Fibroblast of gingiva (primary cell): Measurements from ENCODE around the gene HYAL3.
A peak's percentile ranks its signal among the peaks of the same experiment; 100 is the strongest.

Source experiments
- DNase-seq: peaks from one replicate; pipeline ENCODE4 v3.0.0-alpha.2; 2011; ENCODE audit warnings: low read depth

Gene HYAL3

DNA sequence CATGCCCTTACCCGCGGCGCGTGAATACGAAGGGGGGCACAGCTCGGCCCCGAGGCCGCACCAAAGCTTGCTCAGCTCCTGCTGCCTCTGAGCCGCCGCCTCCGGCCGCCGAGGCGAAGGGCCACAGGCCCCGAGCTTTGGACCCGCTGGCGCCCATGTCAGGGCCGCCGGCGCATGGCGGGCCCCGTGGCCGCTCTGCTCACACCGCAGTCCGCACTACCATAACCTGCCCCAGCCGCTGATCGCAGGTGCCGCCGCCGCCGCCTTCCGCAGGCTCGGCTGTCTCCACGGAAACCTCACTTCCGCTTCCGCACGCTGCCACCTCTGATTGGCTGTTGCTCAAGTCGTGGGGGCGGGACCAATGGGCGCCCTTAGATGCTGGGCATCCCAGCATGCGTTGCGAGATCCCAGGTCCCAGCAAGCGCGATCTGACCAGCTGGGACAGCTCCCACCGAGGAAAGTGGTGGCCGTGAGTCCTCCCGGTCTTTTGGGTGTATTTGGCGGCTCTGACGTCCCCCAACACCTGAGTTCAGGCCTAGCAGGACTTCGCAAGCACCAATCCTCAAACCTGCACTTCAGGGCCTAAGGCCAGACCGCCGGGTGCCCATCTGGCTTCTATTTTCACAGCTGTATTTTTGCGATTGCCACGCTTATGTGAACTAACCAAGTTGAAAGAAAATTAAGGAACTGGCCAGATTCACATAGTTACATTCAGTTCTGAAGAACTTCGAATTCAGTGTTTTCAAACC is 28.9 kb upstream of the HYAL3 start, which contains the start of gene TUSC2:
TSS of gene TUSC2 (minus strand) at position 281 of the 749 bp plus-strand sequence. CDS start at position 157, 124 bp downstream.
- peak; percentile 93 for DNase-seq

DNA sequence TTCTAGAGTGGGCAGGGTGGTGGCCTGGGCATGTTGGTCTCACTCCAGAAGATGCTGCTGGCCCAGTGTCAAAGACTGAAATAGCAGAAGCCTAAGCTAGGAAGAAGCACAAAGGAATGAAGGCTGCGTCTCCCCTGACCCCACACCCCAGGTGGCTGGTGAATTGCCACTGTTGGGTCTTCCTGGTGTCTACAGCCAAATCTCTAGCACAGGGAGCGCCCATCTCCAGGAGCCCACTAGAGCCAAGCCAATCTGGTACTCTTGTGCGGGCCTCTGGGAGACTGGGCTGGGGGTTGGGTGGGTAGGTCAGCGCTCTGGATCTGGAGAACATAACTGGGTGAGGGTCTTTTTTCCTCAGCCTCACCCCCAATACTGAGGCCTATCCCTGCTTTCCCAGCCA is 27.9 kb upstream of the HYAL3 start:
- no peak for DNase-seq

DNA sequence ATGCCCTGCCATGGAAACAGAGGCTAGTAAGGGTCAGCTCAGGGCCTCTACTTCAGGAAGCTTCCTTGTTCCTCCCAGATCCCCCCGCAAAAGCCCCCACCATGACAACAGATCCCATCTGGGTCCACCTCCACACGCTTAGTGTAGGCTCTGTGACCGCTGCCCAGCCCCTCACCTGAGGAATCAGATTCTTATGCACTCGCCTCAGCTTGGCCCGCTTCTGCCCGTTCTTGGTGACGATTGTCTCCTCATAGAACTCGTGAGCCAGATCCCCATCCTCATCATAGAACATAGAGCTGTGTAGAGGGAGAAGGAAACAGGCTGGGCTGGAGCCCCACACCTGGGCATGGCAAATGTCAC is 27.0 kb upstream of the HYAL3 start:
- DNase-seq: no peak

DNA sequence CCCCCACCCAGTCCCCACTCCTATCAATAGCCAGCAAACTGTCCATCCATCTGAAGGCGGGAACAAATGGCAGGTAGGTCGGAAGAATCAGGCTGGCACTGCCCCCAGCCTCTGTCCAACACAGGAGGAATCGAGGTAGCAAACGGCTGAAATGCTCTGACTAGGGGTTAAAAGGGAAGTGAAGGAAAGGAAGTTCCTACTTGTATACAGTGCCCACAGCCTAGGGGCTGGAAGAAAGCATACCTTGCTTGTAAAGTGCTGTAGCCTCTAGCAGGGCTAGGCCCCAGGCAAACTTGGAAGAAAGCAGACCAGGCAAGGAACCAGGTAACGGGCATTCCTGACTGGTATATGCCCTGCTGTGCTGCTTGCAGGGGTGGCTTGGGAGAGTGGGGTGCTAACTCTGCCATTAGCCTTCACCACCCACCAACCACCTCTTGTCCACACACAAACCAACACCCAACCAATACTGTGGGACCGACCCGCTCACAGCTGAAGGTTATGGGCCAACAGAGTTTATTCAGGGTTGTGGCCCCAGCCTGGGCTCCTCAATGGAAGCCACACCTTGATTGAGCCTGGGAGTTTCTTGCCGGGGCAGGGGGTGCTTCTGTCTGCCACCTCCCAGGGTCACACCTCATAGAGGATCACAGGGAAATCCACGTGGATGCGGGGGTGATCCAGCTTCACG is 26.4 kb upstream of the HYAL3 start:
- no peak for DNase-seq

DNA sequence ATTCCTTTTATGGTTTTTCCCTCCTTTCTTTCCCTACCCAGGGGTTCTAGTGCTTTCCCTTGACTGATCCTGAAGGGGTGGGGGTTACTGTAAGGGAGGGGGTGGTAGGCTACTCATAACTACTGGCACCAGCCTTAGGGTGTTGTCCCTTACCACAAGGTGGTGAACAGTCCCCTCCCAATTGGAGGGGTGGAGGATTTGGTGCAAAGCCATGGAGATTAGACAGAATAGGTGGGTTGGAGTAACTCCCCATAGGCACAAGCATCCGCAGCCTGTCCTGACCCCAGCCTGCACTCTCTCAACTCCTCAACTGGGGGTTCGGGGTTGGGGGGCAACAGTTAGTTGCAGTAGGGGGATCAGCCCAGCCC is 25.9 kb upstream of the HYAL3 start:
- no peak for DNase-seq

DNA sequence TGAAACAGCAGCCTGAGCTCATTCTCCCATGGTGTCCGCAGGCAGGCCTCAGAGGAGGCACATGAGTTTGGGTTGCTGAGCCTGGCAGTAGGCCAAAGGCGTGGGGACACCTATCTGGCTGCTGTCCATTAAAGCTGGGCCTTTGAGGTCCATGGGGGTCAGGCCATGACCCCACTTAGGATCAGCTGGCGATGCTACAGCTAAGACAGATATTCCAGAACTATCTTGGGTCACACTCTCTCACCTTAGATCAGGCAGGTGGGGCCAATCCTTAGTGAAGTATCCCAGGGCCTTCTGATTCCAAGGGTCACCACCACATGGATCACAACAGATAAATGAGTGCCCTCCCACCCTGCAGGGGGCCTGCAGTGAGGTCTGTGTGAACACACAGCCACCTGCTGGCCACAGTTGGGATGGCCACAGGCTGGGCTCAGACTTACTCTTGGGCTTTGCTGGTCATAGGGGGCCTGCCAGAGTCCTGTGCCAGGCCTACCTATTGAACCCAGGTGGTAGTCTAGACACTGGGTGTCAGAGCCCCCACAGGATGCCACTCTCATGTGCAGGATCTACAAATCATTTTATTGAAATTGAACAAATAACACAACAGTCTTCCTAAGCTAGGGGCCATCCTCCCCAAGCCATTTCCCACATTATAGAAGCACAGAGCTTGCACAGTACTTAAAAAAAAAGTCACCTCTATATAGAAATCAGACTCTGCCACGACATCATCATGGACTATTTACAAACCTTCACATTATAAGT is 25.3 kb upstream of the HYAL3 start:
- peak; percentile 43 for DNase-seq

DNA sequence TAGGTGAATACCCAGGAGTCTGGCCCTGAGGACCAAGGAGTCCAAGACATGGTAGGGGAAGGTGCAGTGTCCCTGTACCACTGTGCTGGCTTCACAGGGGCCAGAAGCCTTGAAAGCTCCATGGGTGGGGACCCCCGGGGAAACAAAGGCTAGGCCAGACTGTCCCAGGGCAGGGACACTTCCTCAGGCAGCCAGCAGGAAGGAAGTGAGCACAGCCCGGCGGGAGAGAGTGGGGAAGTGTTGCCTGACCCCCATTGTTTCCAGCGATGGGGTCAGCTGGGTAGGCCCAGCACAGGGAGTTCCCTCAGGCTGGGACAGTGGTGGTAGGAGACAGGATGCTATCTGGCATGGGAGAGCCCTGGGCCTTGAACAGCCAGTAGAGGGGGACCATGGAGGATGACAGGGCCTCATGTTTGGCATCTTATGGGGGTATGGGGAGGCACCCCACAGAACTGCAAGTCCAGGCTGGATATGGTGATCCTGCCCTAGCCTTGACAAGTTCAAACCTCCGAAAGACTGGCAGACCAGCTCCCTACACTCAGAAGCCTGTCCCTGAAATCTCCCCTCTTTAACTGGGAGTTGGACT is 24.5 kb upstream of the HYAL3 start:
- DNase-seq: no peak

DNA sequence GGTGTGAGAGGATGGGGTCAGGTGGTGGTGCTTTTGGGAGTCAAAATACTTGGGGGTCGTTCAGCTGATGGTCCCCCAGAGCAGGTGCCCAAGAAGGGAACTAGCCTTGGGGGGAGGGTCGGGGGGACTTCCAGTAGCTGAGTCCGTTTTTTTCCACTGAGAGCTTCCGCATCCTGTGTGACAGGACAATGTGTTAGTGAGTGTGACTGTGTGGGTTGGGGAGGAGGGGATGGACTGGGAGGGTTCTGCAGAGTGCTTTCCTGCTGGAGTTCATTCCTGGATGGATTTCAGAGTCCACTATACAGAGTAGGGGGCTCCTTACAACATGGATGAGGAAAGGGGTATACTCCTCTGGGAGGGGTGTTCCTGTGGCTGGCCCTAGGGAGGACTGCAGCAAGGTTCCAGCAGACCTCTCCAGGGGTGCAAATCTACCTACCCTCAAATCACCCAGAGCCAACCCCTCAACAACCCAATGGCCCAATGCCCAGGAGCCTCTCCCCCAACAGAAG is 23.9 kb upstream of the HYAL3 start:
- no peak for DNase-seq

DNA sequence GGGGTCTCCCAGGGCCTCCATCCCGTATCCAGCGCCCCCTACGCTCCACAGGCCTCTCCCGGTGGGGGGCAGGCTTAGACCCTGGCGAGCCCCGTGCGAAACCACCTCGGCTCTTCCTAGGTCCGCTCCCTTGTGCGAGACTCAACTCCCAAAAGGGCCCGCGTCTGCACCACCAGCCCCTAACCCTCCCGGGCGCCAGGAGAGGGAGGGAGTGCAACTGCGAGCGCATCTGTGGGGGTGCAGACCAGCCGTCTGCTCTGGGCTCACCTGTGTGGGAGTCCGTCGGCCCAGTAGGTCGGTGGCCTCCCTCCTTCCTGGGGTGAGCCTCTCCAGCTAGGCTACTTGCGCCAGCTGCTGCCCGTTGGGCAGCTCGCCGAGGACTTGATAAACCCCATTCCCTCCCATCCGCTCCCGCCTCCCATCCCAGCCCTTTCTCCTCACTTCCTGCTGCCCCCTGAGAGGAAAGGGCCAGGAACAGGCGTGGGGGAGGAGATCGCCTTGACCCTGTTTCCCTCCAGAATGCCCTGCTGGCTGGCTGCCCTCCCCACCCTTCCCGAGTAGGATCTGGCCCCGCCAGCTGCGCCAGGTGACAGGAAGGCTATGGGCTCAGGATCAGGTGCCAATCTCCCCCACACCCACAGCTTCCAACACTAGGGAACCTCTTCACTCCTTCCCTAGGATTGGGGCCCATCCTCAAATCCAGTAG is 23.3 kb upstream of the HYAL3 start, which contains the start of gene HYAL2:
TSS of gene HYAL2 (minus strand) at position 360 of the 706 bp plus-strand sequence. CDS start 2,256 bp downstream, outside the sequence.
- no peak for DNase-seq

DNA sequence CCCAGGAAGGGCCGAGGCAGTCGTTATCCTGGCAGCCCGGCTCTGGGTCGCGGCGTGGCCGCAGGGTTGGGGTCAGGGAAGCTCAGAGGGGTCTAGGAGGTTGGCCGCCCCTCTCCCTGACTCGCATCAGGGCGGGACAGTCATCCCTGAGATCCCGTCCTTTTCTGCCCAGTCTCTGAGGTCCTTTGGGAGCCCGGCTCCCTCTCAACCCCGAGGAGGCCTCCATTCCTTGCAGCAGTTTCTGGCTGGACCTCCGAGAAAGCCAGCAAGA is 22.8 kb upstream of the HYAL3 start:
- DNase-seq: no peak

DNA sequence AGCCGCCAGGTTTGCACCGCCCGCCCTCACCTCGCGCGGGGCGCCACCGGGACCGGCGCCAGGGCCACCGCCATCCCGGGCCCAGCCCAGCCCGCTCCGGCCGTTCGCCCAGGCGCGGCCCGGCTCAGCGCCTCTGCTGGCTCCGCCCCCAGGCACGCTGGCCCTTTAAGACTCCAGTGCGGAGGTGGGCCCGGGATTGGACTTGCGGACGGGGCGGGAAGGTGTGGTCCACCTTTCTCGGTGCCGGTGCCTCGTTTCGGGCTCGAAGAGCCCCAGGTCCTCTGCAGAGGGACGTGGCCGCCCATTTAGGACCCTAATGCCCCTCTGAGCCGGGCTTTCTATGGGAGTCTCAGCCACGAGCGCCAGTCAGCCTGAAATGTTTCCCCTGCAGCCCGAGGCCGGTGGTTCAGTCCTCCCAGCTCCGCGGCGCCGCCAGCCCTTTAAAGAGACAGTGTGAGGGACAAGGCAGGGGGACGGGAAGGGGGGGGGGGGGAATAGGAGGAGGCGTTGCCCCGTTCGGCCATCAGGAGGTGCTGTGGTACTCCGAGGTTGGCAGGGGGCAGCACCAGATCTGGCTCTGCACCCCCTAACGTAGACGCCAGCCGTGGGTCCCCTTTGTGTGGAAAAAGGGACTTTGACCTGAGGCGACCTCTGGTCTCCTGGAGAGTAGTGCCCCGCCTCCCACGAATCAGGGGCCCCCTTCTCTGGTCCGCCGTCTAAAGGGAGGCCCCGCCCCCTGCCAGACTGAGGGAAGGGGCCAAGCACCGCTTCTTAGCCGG is 22.3 kb upstream of the HYAL3 start:
- peak; percentile 85 for DNase-seq

DNA sequence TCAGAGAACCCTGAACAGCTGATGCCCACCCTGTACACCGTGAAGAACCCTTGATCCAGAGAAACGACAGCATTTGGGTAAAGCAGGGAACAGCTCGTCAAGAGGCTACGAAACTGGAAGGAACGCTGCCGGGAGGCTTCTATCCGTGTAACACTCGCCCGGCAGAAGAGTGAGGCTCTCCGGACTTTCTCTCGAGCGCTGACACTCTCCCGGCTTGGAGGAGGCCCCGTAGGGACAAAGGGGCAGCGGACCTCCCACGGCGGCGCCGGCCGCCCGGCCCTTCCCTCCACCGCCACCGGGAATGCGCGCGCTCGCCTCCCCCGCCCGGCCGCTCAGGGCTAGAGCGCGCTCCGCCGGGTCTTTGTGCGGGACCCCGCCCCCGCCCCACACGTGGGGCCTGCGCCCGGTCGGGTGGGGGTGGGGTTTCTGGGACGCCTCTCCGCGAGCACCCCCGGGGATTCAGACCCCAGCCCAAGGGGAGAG is 21.7 kb upstream of the HYAL3 start:
- peak; percentile 70 for DNase-seq

DNA sequence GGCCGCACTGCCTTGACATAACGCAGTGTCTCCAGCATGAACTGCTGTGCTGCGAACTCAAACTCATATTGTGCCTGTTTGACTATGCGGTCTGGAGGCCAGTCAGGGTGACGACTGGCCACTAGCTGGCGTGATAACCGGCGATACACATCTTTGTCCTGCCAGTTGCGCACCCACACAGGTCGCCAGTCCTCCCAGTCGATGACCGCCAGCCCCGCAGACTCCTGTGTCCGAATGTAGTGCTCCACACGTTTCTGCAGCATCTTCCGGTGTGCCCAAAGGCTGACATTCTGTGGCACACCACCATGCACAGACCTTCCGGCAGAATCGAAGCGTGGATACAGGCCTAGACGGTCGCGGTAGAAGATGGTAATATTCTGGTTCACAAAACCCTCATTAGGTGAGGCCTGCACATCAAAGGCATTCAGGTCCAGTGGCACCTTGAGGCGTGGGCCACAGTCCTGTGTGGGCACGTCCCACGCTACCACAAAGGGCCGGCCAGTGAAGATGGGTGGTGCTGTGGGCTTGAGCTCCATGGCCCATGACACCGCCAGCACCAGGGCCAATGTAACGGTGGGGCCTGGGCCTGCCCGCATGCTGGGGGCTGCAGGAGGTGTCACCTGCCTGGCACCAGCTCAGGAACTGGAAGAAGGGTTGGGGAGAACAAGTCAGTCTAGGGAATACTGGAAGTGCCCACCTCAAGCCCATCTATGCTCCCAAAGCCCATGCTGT is 20.9 kb upstream of the HYAL3 start:
- no peak for DNase-seq

DNA sequence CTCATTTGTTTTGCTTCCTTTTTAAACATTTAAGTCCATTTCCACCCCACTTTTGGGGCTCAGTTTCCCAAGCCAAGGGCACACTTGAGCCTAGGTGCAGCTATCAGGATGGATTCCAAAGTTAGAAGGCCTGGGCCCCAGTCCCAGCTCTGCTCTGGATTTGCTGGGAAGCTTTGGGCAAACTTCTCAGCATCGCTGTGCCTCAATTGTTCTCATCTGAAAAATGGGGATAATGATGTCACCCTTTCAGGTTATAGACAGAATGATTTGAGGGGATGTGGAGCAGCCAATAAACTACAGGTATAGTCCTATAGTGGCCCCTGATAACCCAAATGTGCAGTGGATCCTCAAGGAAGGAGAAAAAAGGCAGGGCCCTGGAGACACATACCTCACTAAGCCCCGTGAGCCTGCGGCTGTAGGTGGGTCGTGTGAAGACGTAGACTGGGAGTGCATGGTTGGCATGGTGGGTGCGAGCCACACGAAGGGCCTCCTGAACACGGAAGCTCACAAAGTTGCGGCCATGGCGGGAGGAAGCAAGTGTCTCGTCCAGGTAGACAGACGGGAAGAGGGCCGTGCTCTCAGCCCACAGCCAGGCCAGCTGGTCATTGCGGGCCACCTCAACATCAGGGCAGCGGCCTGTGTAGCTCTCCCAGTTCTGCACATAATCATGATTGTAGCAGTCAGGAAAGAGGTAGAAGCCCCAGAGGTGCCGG is 20.1 kb upstream of the HYAL3 start:
- DNase-seq: no peak

DNA sequence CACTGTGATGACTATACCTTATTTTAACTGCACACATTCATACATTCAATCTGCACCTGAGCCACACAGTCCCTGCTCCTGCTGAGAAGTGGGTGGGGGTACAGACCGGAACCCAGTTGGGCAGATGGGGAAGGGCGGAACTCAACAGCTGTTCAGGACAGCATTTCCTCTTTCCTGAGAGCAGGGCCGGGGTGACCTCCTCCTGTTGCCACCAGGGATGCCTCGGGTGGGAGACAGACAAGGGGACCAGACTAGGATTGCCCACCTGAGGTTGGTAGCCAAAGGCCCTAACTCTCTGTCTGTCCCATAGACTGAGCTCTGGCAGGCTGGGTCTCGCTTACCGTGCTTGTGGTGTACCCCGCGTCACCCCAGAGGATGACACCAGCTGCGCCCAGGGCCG is 19.4 kb upstream of the HYAL3 start:
- no peak for DNase-seq

DNA sequence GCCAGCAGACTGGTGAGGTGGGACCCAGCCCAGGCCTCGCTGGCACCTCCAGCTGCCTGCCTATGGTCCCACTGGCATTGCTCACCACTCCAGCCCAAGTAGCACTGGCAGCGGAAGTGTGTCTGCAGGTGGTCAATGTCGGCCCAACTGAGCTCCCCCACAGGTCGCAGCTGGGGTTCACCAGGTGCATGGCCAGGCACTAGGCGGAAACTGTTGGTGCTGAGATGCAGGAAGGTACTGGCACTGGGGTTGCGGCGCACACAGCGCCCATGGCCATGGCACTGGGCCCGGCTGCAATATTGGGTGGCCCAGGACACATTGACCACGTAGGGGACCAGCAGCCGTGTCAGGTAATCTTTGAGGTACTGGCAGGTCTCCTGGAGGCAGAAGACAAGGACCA is 19.0 kb upstream of the HYAL3 start:
- no peak for DNase-seq

DNA sequence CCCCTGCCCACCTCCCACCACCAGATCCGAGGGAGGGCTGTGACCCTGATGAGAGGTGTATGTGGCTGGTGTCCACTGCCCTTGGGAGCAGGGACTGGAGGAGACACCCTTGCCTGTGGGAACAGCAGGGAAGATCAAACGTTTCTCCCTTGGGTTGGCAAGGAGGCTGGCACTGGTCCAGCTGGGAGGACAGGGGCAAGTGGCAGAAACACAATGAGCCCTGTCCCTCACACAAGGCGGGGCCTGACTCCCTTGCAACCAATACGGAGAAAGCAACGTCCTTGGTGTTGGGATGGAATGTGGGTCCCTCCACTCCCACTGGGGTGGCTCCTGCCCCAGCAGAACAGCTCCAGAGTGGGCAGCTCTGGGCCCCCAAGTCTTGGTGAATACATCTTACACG is 18.1 kb upstream of the HYAL3 start:
- no peak for DNase-seq

DNA sequence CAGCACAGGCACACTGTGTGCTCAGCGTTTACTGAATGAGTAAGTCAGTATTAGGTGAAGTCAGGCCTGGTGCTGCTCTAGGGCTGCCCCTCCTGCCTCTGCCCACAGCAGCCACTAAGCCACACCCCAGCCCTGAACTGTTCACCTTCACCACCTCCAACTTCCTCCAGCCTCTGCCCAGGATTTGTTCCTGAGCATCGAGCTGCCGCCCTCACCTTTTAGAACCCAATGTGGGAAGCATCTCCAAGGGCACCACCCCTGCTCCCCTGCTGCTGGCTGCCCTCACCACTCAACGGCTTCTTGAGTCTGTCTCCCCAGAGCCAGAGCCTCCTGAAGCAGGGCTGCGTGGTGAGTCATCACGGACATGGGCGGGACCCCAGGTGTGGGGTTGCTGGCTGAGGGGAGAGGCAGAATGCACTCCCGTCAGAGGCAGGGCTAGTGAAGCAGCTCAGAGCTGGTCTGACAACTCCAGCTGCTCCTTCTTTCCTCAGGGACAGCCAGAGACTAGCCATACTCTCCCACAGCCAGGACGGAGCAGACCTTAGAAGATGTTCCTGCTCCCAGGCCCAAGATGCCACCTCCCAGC is 17.5 kb upstream of the HYAL3 start:
- DNase-seq: no peak

DNA sequence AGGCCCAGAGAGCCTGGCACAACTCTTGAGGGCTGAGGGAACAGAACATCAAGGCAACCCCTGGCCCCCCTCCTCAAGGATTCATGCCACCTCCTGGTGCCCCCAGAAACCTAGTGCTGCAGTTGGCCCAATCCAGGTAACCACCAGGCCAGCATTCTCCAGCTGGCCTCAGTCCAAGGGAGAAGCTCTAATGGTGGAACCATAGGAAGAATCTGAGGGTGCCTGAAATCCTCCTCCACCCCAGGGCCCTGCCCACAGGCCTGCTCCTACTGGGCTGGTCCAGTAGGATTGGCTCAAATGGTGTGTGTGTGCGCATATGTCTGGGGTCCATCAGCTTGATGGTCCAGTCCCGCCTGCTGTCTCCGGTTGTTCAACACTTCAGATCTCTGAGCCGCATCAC is 15.6 kb upstream of the HYAL3 start:
- no peak for DNase-seq
